PC-3 (cell line): ENCODE results near the gene HHAT. TPM values are rescaled to one million over a fixed set of nuclear protein-coding genes. Genes with fewer than 3 reads are reported as not detected.

Source experiments
- total RNA-seq: library from RNA; depleted of rRNA; stranded (reverse); fragments of >200 nt; gene quantifications from 2 replicates; pipeline ENCODE4 v1.2.3, GENCODE V29; 2014; rRNA removed

HHAT gene
- total RNA-seq, 1 experiment from 2014 or later = 3.4 TPM

Other genes starting within 250 kb of the HHAT start
- gene SERTAD4, start 96.1 kb upstream of the HHAT start, total RNA-seq = 2.6 and 4.5 TPM in 2 replicates